A673 (cell line): ENCODE results near the gene SF3B3. TPM values are rescaled to one million over a fixed set of nuclear protein-coding genes. Genes with fewer than 3 reads are reported as not detected.

ENCODE experiments used
- BruUV-seq: library from RNA; stranded (reverse); fragments of 400-500 nt; replicated peaks from 2 replicates; lab custom pipeline; 2021; lab: Mats Ljungman, UMichigan
- CTCF ChIA-PET: fragments of 300-600 bp; sonication (Branson Sonifier 250); formaldehyde crosslinking; loops from one replicate; lab custom pipeline; 2022; ENCODE audit warnings: antibody characterized with exemption; lab: Charles Lee
- POLR2A ChIA-PET: fragments of 300-600 bp; sonication (Branson Sonifier 250); formaldehyde crosslinking; loops from one replicate; lab custom pipeline; 2022; ENCODE audit warnings: antibody characterized with exemption; ENCODE audit not compliant: low non-redundant PET; lab: Charles Lee
- DNase-seq: peaks from one replicate; pipeline ENCODE4 v3.0.0-alpha.2; 2015; ENCODE audit warnings: low spot score
- H3K27ac ChIP-seq: fragments of 200-600 bp; sonication (generic); 2 replicates; pipeline ENCODE4 v1.5.1; 2016; ENCODE audit warnings: mixed run types, low read depth, mild to moderate bottlenecking, mixed read lengths, antibody characterized with exemption, low read length; ENCODE audit not compliant: poor library complexity, severe bottlenecking
- H3K27me3 ChIP-seq: fragments of 200-600 bp; sonication (generic); replicated peaks from 2 replicates; pipeline ENCODE4 v1.6.1; 2017; ENCODE audit warnings: mixed run types, low read depth, mild to moderate bottlenecking, mixed read lengths, antibody characterized with exemption, low read length; ENCODE audit not compliant: insufficient read depth, poor library complexity
- H3K36me3 ChIP-seq: fragments of 200-600 bp; sonication (generic); 2 replicates; pipeline ENCODE4 v1.6.1; 2016; ENCODE audit warnings: mixed run types, mild to moderate bottlenecking, mixed read lengths, antibody characterized with exemption, low read length; ENCODE audit not compliant: insufficient read depth, poor library complexity, severe bottlenecking
- H3K4me1 ChIP-seq: fragments of 200-600 bp; sonication (generic); 2 replicates; pipeline ENCODE4 v1.6.1; 2017; ENCODE audit warnings: mixed run types, mild to moderate bottlenecking, mixed read lengths, antibody characterized with exemption, low read length; ENCODE audit not compliant: insufficient read depth, poor library complexity, severe bottlenecking
- H3K4me3 ChIP-seq: fragments of 200-600 bp; sonication (generic); 2 replicates; pipeline ENCODE4 v1.5.1; 2016; ENCODE audit warnings: low read depth, mixed run types, mild to moderate bottlenecking, mixed read lengths, low read length; ENCODE audit not compliant: poor library complexity, severe bottlenecking
- H3K9me3 ChIP-seq: fragments of 200-600 bp; sonication (generic); 2 replicates; pipeline ENCODE4 v1.6.1; 2016; ENCODE audit warnings: mixed run types, low read depth, mild to moderate bottlenecking, mixed read lengths, antibody characterized with exemption, low read length; ENCODE audit not compliant: poor library complexity, severe bottlenecking
- CTCF ChIP-seq: fragments of 300-800, 200-600 bp; sonication (generic); conservative IDR thresholded peaks from 2 replicates; pipeline ENCODE4 v1.5.1; 2017; ENCODE audit warnings: low read depth, mild to moderate bottlenecking, antibody characterized with exemption, low read length, moderate library complexity, mixed read lengths
- EZH2 ChIP-seq: fragments of 200-600 bp; sonication (generic); IDR thresholded peaks from 2 replicates; pipeline ENCODE4 v1.6.1; 2017; ENCODE audit warnings: borderline replicate concordance, low read depth, mild to moderate bottlenecking, mixed read lengths, antibody characterized with exemption, low read length; ENCODE audit not compliant: poor library complexity, severe bottlenecking
- intact Hi-C: fragments of 100-400 bp; cut with micrococcal nuclease; formaldehyde crosslinking; loops from one replicate; pipeline ENCODE4 v1.10.0; 2022; ENCODE audit not compliant: unreplicated experiment
- total RNA-seq: library from RNA; stranded (reverse); gene quantifications from 2 replicates; pipeline ENCODE4 v1.2.3, GENCODE V29; 2021

SF3B3 gene
- total RNA-seq, 1 experiment from 2014 or later: 571 TPM

GRCh38 chr16:70493802-70494201, 29.8 kb upstream of the SF3B3 start:
- DNase-seq: no peak
- ChIA-PET POLR2A (no interaction called here), CTCF (no interaction called here)
- no peak overlapping the region for H3K4me3 ChIP-seq
- BruUV-seq: no TSS peak
- no peaks in the 10 kb centered on the region for H3K27me3 ChIP-seq
- no peak for TF ChIP-seq EZH2
- no peak for TF ChIP-seq CTCF
- no peak overlapping the region for H3K27ac ChIP-seq
- H3K4me1 ChIP-seq: no peaks in the 10 kb centered on the region
- no peaks in the 10 kb centered on the region for H3K36me3 ChIP-seq
- intact Hi-C loops: no loop called here
- no peaks in the 10 kb centered on the region for H3K9me3 ChIP-seq

GRCh38 chr16:70494202-70494770, 29.3 kb upstream of the SF3B3 start:
- POLR2A ChIA-PET: no interaction called here
- no peak overlapping the region for H3K4me3 ChIP-seq
- no peak overlapping the region for H3K27ac ChIP-seq
- intact Hi-C loops: no loop called here
- H3K4me1 ChIP-seq: no peaks in the 10 kb centered on the region
- CTCF ChIA-PET: no interaction called here
- DNase-seq: no peak
- no peaks in the 10 kb centered on the region for H3K27me3 ChIP-seq
- H3K36me3 ChIP-seq: no peaks in the 10 kb centered on the region
- TF ChIP-seq EZH2: no peak
- TF ChIP-seq CTCF: no peak
- H3K9me3 ChIP-seq: no peaks in the 10 kb centered on the region
- BruUV-seq: no TSS peak

- Histone ChIP-seq H3K27me3 (no peaks in the 10 kb centered on the region), H3K27ac (no peak overlapping the region), H3K36me3 (no peaks in the 10 kb centered on the region), H3K4me1 (no peaks in the 10 kb centered on the region), H3K4me3 (no peak overlapping the region), H3K9me3 (no peaks in the 10 kb centered on the region)
- POLR2A ChIA-PET: no interaction called here
- CTCF ChIA-PET: no interaction called here
- intact Hi-C loops: no loop called here
- BruUV-seq: no TSS peak
- DNase-seq: no peak
- TF ChIP-seq EZH2: no peak
- TF ChIP-seq CTCF: no peak
Observed at GRCh38 chr16:70494777-70495176, 28.8 kb upstream of the SF3B3 start.
